Stimulated activated CD4-positive, alpha-beta T cell treated with anti-CD3 and anti-CD28 coated beads, Interleukin-2, amount 100 ng/mL, for 4 hours (primary cell): Measurements from ENCODE around the gene RPL41.
"Not testable (repeated sequence)": the region's sequence is repeated elsewhere in the genome, so short reads cannot be mapped to it uniquely, and the experiment has no call there.

Source experiments
- DNase-seq: peaks from one replicate; pipeline ENCODE4 v3.0.0-alpha.2; 2020; ENCODE audit warnings: low read depth

RPL41 gene

GRCh38 chr12:56116267-56117081 is at the start of gene RPL41:
Gene RPL41, plus strand, starts transcription at chr12:56116633.
- DNase-seq, result peak; percentile 88

GRCh38 chr12:56071648-56072047 is 44.8 kb upstream of the RPL41 start:
- DNase-seq, result no peak

- no peak for DNase-seq
Measured at GRCh38 chr12:56074396-56074795, 42.0 kb upstream of the RPL41 start.

- DNase-seq, result not testable (repeated sequence)
Measured at GRCh38 chr12:56077966-56078365, 38.5 kb upstream of the RPL41 start.

- DNase-seq, result no peak
Measured at GRCh38 chr12:56078427-56078826, 38.0 kb upstream of the RPL41 start.

- DNase-seq, result no peak
Measured at GRCh38 chr12:56078931-56079722, 37.3 kb upstream of the RPL41 start.

GRCh38 chr12:56079723-56080555 is 36.5 kb upstream of the RPL41 start, which contains the start of gene ERBB3:
Gene ERBB3, plus strand, starts transcription at chr12:56080165. Its CDS starts 136 bp downstream, at chr12:56080301.
- DNase-seq, result peak; percentile 61

GRCh38 chr12:56080556-56081138 is 35.8 kb upstream of the RPL41 start:
- DNase-seq, result no peak

- DNase-seq, result no peak
Measured at GRCh38 chr12:56081393-56082347, 34.8 kb upstream of the RPL41 start.

GRCh38 chr12:56082382-56082781 is 34.1 kb upstream of the RPL41 start:
- no peak for DNase-seq

- no peak for DNase-seq
Measured at GRCh38 chr12:56082967-56083366, 33.5 kb upstream of the RPL41 start.

- no peak for DNase-seq
Measured at GRCh38 chr12:56084958-56085543, 31.4 kb upstream of the RPL41 start.

GRCh38 chr12:56086096-56086495 is 30.3 kb upstream of the RPL41 start:
- no peak for DNase-seq

GRCh38 chr12:56086608-56087007 is 29.8 kb upstream of the RPL41 start:
- DNase-seq, result no peak

- DNase-seq, result no peak
Measured at GRCh38 chr12:56087220-56087619, 29.2 kb upstream of the RPL41 start.

GRCh38 chr12:56097738-56098137 is 18.7 kb upstream of the RPL41 start:
- no peak for DNase-seq

- DNase-seq, result no peak
Measured at GRCh38 chr12:56098592-56098991, 17.8 kb upstream of the RPL41 start.

GRCh38 chr12:56099787-56100186 is 16.6 kb upstream of the RPL41 start:
- DNase-seq, result no peak

GRCh38 chr12:56101045-56101444 is 15.4 kb upstream of the RPL41 start:
- DNase-seq, result no peak

GRCh38 chr12:56102683-56103065 is 13.8 kb upstream of the RPL41 start:
- DNase-seq, result no peak
